ENCODE results near the gene RPTOR.

The RPTOR gene

DNA sequence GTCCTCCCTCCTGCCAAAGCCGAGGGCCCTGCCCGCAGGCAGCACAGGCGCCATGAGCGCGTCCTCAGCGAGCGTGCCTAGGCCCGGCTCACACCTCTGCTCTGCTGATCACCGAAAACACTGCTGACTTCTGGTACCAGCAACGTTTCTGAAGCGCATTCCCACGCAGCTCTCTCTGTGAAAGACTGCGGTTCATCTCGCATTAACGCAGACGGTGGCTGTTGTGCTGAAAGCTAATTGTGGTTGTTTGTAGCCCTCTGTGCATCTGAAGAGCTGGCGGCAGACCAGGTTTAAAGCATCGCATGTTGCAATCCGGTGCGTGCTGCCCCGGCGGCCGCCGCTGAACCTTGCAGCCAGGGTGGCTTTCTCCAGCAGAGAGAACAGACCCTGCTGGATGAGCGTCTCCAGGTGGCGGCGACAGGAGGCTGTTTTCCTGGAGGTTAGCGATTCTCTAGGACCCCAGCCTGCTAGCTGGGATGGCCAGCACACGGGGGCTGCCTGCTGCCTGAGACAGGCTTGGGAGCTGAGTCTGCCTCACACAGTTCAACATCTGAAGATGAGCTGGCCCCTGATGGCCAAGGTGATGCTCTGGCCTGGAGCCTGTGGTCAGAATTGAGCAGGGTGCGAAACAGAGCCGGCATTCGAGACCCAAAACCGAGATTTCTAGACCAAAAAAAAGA lies 397.2 kb downstream of the RPTOR start:
- Histone ChIP-seq H3K4me3 (replicated peaks; ENCODE audit: insufficient read depth, low read length) (no peak overlapping the region), H3K27ac (replicated peaks) (no peak overlapping the region), H3K27me3 (ENCODE audit: insufficient read depth, poor library complexity, severe bottlenecking) (no peaks in the 10 kb centered on the region)
- DNase-seq (ENCODE audit: low read depth in 1 of 2, low spot score in 1 of 2): no peak
- TF ChIP-seq, protein P1, sequence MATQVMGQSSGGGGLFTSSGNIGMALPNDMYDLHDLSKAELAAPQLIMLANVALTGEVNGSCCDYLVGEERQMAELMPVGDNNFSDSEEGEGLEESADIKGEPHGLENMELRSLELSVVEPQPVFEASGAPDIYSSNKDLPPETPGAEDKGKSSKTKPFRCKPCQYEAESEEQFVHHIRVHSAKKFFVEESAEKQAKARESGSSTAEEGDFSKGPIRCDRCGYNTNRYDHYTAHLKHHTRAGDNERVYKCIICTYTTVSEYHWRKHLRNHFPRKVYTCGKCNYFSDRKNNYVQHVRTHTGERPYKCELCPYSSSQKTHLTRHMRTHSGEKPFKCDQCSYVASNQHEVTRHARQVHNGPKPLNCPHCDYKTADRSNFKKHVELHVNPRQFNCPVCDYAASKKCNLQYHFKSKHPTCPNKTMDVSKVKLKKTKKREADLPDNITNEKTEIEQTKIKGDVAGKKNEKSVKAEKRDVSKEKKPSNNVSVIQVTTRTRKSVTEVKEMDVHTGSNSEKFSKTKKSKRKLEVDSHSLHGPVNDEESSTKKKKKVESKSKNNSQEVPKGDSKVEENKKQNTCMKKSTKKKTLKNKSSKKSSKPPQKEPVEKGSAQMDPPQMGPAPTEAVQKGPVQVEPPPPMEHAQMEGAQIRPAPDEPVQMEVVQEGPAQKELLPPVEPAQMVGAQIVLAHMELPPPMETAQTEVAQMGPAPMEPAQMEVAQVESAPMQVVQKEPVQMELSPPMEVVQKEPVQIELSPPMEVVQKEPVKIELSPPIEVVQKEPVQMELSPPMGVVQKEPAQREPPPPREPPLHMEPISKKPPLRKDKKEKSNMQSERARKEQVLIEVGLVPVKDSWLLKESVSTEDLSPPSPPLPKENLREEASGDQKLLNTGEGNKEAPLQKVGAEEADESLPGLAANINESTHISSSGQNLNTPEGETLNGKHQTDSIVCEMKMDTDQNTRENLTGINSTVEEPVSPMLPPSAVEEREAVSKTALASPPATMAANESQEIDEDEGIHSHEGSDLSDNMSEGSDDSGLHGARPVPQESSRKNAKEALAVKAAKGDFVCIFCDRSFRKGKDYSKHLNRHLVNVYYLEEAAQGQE (IDR thresholded peaks at IDR 0.05; ENCODE audit: insufficient replicate concordance, low read depth): no peak
- TF ChIP-seq POLR2AphosphoS5 (IDR thresholded peaks at IDR 0.05; ENCODE audit: low read depth): no peak

DNA sequence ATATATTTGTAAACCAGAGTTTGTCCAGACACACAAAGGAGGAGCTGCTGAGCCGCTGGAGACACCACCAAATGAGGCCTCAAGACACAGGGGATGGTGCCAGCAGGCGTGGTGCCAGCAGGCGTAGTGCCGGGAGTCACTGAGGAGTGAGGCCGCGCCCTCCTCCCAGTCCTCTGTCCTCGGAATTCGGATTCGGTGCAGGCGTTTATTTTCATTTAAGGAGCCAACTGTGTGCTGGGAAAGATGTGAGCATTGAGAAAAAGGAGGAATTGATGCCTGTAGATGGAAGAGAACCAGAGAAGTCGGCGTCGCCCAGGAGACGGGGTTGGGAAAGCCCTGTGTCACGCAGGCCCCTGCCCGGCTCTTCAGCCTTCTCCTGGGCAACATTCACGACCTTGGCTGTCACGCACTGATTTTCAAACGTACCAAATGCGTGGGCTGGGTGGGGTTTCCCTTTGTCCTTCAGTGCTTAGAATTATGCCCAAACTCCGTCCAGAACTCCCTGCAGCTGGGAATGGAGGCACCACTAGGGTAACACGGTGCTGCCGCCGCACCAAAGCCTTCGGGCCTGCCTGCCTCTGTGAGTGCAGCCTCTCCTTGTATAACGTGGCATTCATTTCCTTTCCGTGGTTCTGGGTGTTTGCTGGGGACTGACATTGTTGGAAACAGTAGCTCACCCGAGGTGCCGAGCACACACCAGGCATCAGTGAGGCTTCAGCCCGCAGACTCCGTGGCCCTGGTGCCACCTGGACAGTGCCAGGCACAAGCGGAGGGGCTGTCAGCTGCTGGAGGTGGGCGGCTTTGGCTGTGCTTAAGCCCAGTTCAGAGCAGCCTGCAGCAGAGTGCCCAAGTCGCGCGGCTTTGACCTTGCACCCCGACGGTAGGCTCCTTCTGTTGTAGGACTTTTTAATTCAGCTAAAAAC lies 398.0 kb downstream of the RPTOR start:
- H3K27ac ChIP-seq (replicated peaks): no peak overlapping the region
- no peaks in the 10 kb centered on the region for H3K27me3 ChIP-seq (ENCODE audit: insufficient read depth, poor library complexity, severe bottlenecking)
- no peak overlapping the region for H3K4me3 ChIP-seq (replicated peaks; ENCODE audit: insufficient read depth, low read length)
- no peak for TF ChIP-seq POLR2AphosphoS5 (IDR thresholded peaks at IDR 0.05; ENCODE audit: low read depth)
- TF ChIP-seq SPI1 (IDR thresholded peaks at IDR 0.05; ENCODE audit: borderline replicate concordance, low read depth): no peak
- no peak for TF ChIP-seq GABPA (IDR thresholded peaks at IDR 0.05; ENCODE audit: low read depth)
- TF ChIP-seq, protein P2, sequence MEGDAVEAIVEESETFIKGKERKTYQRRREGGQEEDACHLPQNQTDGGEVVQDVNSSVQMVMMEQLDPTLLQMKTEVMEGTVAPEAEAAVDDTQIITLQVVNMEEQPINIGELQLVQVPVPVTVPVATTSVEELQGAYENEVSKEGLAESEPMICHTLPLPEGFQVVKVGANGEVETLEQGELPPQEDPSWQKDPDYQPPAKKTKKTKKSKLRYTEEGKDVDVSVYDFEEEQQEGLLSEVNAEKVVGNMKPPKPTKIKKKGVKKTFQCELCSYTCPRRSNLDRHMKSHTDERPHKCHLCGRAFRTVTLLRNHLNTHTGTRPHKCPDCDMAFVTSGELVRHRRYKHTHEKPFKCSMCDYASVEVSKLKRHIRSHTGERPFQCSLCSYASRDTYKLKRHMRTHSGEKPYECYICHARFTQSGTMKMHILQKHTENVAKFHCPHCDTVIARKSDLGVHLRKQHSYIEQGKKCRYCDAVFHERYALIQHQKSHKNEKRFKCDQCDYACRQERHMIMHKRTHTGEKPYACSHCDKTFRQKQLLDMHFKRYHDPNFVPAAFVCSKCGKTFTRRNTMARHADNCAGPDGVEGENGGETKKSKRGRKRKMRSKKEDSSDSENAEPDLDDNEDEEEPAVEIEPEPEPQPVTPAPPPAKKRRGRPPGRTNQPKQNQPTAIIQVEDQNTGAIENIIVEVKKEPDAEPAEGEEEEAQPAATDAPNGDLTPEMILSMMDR (IDR thresholded peaks at IDR 0.05; ENCODE audit: insufficient read depth, low read length): no peak
- TF ChIP-seq, protein P1 (IDR thresholded peaks at IDR 0.05; ENCODE audit: insufficient replicate concordance, low read depth): no peak
- no peak for DNase-seq (ENCODE audit: low read depth in 1 of 2, low spot score in 1 of 2)

DNA sequence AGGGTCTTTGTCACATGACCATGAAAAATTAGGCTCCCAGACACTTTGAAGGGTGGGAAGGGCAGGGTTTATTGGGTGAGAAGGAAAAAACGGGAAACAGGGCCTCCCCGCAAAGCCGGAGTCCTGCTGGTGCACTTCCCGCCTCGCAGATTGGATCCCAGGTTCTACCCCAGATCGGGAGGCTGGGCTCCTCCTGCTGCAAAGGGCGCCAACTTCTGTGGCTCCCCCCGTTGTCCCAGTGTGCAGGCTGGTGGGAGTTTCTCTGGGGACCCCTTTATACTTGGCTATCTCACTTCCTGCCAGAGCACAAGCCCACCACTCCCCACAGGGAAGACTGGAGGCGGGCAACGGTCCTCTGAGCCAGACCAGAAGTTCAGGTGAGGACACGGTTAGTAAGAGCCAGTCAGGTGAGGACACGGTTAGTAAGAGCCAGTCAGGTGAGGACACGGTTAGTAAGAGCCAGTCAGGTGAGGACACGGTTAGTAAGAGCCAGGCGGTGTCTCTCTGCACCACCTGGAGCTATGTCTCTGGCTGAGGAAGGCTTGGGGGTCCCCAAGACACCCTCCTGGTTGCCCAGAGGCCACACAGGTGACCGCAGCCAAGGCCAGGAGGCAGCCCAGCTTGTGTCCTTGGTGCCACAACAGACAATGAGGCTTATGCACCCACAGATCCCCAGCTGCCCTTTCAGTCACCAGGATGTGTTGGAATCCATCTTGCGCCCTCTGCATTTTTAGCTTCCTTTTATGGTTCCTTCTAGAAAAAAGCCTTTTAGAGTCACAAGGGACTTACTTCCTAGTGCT lies 398.9 kb downstream of the RPTOR start:
- no peak for DNase-seq (ENCODE audit: low read depth in 1 of 2, low spot score in 1 of 2)
- Histone ChIP-seq H3K4me3 (replicated peaks; ENCODE audit: insufficient read depth, low read length) (no peak overlapping the region), H3K27ac (replicated peaks) (no peak overlapping the region), H3K27me3 (ENCODE audit: insufficient read depth, poor library complexity, severe bottlenecking) (no peaks in the 10 kb centered on the region)
- TF ChIP-seq SPI1 (IDR thresholded peaks at IDR 0.05; ENCODE audit: borderline replicate concordance, low read depth) (no peak), POLR2AphosphoS5 (IDR thresholded peaks at IDR 0.05; ENCODE audit: low read depth) (no peak), GABPA (IDR thresholded peaks at IDR 0.05; ENCODE audit: low read depth) (no peak)
- TF ChIP-seq, protein P1 (IDR thresholded peaks at IDR 0.05; ENCODE audit: insufficient replicate concordance, low read depth): no peak
- TF ChIP-seq, protein P2 (IDR thresholded peaks at IDR 0.05; ENCODE audit: insufficient read depth, low read length): no peak
